Activated CD4-positive, alpha-beta T cell treated with anti-CD3 and anti-CD28 coated beads, Interleukin-2, amount 10 ng/mL, durations not matched to agents 7 days and 5 days (primary cell): ENCODE measurements around the gene AKR1B15. TPM values are rescaled to one million over a fixed set of nuclear protein-coding genes. Genes with fewer than 3 reads are reported as not detected.
"Not testable (repeated sequence)": the region's sequence is repeated elsewhere in the genome, so short reads cannot be mapped to it uniquely, and the experiment has no call there.

ENCODE experiments used
- CTCF ChIA-PET: fragments of 350-600 bp; sonication (Branson Sonifier 250); formaldehyde crosslinking; loops from one replicate; lab custom pipeline; 2021; ENCODE audit warnings: antibody characterized with exemption; lab: Charles Lee
- POLR2A ChIA-PET: fragments of 350-600 bp; sonication (Branson Sonifier 250); formaldehyde crosslinking; loops from one replicate; lab custom pipeline; 2021; ENCODE audit warnings: antibody characterized with exemption; lab: Charles Lee
- DNase-seq: peaks from one replicate; pipeline ENCODE4 v3.0.0-alpha.2; 2020
- H3K27ac Mint-ChIP-seq: one replicate; pipeline ENCODE4 v1.8.0; 2021; ENCODE audit warnings: mild to moderate bottlenecking, moderate library complexity, mixed read lengths
- H3K27me3 Mint-ChIP-seq: one replicate; pipeline ENCODE4 v1.8.0; 2021; ENCODE audit warnings: mixed read lengths
- H3K36me3 Mint-ChIP-seq: one replicate; pipeline ENCODE4 v1.8.0; 2021; ENCODE audit warnings: low read depth, mixed read lengths
- H3K4me1 Mint-ChIP-seq: one replicate; pipeline ENCODE4 v1.8.0; 2021; ENCODE audit warnings: mixed read lengths
- H3K4me3 Mint-ChIP-seq: one replicate; pipeline ENCODE4 v1.8.0; 2021; ENCODE audit warnings: mild to moderate bottlenecking, moderate library complexity, mixed read lengths
- H3K9me3 Mint-ChIP-seq: one replicate; pipeline ENCODE4 v1.8.0; 2021; ENCODE audit warnings: mixed read lengths
- total RNA-seq, 2 experiments: library from RNA; stranded (reverse); gene quantifications; one replicate each; pipeline ENCODE4 v1.2.3, GENCODE V29; 2021

AKR1B15 gene
- total RNA-seq, 2 experiments from 2014 or later: not detected

DNA sequence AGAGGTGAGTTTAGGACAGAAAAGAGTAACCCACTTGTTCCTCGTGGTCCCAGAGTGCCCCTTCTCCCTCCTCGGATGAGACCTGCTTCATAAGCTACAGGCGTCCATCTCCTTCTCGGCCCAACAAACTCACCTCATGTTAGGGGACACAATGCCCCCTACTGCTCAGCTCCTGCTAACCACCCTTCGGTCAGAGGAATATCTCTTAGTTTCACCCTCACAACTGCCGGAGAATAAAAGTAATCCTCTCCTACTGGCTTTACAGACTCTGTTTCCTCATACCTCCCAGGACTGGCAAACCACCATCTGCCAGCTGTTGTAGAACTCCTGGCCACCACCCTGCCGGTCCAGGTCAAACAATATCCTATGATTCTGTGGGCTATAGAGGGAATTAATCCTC, 3.2 kb downstream of the AKR1B15 start:
- Mint-ChIP-seq H3K4me3 (no peak overlapping the region), H3K27me3 (no peaks in the 10 kb centered on the region), H3K9me3 (no peaks in the 10 kb centered on the region)

DNA sequence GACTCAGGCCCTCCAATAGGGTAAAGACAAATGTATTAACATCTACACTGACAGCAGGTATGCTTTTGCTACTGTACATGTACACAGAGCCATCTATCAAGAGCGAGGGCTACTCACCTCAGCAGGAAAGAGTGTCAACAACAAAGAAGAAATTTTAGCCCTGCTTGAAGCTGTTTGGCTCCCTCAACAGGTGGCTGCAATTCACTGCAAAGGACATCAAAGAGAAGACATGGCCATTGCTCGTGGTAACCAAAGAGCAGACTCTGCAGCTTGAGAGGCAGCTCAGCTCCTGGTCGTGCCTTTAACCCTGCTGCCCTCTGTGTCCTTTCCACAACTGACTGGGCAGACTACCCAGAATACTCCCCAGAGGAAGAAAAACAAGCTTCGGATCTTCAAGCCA, 5.1 kb downstream of the AKR1B15 start:
- no peak for DNase-seq
- H3K27me3 Mint-ChIP-seq: no peaks in the 10 kb centered on the region
- H3K27ac Mint-ChIP-seq: no peak overlapping the region
- ChIA-PET POLR2A (no interaction called here), CTCF (interaction anchor here (0.9 kb wide), 1 partner anchor 124 kb away, joined by 3 read pairs; no protein-coding TSS in a partner anchor)
- H3K36me3 Mint-ChIP-seq: no peaks in the 10 kb centered on the region
- H3K9me3 Mint-ChIP-seq: no peaks in the 10 kb centered on the region
- no peaks in the 10 kb centered on the region for H3K4me1 Mint-ChIP-seq
- H3K4me3 Mint-ChIP-seq: no peak overlapping the region

More for the DNA sequence above, 3.2 kb downstream of the AKR1B15 start:
- H3K4me1 Mint-ChIP-seq: peaks cover 6% of the 10 kb centered on the region
- no peak for DNase-seq
- ChIA-PET POLR2A (no interaction called here), CTCF (interaction anchor here (0.6 kb wide), 1 partner anchor 1012 kb away, joined by 3 read pairs; no protein-coding TSS in a partner anchor)
- no peaks in the 10 kb centered on the region for H3K36me3 Mint-ChIP-seq
- no peak overlapping the region for H3K27ac Mint-ChIP-seq

DNA sequence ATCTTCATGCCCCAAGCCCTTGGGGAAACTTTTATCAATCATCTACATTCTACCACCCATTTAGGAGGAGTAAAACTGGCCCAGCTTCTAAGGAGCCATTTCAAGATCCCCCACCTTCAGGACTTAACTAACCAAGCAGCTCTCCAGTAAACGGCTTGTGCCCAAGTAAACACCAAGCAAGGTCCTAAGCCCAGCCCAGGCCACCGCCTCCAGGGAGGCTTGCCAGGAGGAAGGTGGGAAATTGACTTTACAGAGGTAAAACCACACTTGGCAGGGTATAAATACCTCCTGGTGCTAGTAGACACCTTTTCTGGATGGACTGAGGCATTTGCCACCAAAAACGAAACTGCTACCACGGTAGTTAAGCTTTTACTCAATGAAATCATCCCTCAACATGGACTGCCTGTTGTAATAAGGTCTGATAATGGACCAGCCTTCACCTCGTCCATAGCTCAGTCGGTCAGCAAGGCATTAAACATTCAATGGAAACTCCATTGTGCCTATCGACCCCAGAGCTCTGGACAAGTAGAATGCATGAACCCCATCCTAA, 5.6 kb downstream of the AKR1B15 start:
- Mint-ChIP-seq H3K9me3 (no peaks in the 10 kb centered on the region), H3K4me1 (no peaks in the 10 kb centered on the region), H3K27me3 (no peaks in the 10 kb centered on the region), H3K27ac (no peak overlapping the region), H3K4me3 (no peak overlapping the region), H3K36me3 (no peaks in the 10 kb centered on the region)
- POLR2A ChIA-PET: no interaction called here
- DNase-seq: no peak
- CTCF ChIA-PET: interaction anchor here (0.9 kb wide), 1 partner anchor 124 kb away, joined by 3 read pairs; no protein-coding TSS in a partner anchor

DNA sequence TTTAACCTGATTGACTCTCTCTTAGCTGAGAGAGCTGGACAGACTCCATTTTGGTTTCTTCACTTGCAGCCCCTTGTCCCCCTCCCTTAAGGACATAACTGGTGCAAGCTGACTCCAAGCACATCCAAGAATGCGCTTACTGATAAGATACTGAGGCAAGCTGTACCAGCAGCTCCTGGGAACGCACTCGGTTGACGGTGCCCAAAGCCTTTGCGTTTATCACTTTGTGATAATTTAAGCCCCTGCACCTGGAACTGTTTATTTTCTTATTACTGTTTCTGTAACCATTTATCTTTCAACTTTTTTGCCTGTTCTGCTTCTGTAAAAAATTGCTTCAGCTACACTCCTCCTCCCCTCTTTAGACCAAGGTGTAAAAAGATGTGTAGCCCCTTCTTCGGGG, 8.5 kb downstream of the AKR1B15 start:
- no peak overlapping the region for H3K27ac Mint-ChIP-seq
- H3K4me3 Mint-ChIP-seq: no peak overlapping the region
- peaks cover 2% of the 10 kb centered on the region for H3K9me3 Mint-ChIP-seq
- no peaks in the 10 kb centered on the region for H3K27me3 Mint-ChIP-seq
- peaks cover 6% of the 10 kb centered on the region for H3K4me1 Mint-ChIP-seq
- no peaks in the 10 kb centered on the region for H3K36me3 Mint-ChIP-seq
- DNase-seq: no peak
- ChIA-PET POLR2A (no interaction called here), CTCF (no interaction called here)

DNA sequence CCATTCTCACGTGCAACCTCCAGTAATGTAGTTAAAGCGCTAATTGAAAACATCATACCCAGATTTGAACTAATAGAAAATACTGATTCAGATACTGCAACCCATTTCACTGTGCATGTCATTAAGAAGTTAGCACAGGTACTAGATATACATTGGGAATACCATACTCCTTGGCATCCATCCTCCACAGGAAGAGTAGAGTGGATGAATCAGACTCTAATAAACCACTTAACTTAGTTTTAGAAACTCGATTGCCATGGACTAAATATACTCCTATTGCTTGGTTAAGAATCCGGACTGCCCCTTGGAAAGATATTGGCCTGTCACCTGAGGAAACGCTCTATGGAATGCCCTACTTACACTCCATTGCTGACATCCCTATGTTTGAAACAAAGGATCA, 9.5 kb downstream of the AKR1B15 start:
- ChIA-PET POLR2A (no interaction called here), CTCF (interaction anchor here (1.5 kb wide), 1 partner anchor 10 kb away, joined by 4 read pairs; the partner anchor contains the start of gene AKR1B15)
- peaks cover 3% of the 10 kb centered on the region for H3K9me3 Mint-ChIP-seq
- H3K36me3 Mint-ChIP-seq: peaks cover 2% of the 10 kb centered on the region
- peaks cover 6% of the 10 kb centered on the region for H3K4me1 Mint-ChIP-seq
- no peak for DNase-seq
- H3K27ac Mint-ChIP-seq: no peak overlapping the region
- no peaks in the 10 kb centered on the region for H3K27me3 Mint-ChIP-seq
- H3K4me3 Mint-ChIP-seq: no peak overlapping the region

DNA sequence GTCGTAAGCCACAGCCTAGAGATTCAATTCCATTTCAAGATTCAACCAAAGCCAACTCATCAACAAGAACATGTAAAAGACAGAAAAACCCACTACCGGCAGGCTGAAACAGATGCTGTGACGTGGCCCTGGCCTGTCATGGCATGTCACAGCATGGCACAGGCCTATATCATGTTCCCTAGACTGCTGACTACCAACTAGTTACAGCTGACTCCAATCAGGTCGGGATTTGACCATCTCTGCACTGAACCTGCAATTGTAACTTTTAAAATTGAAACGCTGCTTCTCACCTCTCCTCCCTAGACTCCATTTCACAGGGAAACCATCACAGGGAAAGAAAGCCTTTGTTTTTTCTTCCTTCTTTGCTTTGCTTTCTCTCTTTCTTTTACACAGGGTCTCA, 12.7 kb downstream of the AKR1B15 start:
- not testable (repeated sequence) for H3K27me3 Mint-ChIP-seq, H3K4me3 Mint-ChIP-seq, H3K4me1 Mint-ChIP-seq, DNase-seq, H3K9me3 Mint-ChIP-seq, H3K36me3 Mint-ChIP-seq
- CTCF ChIA-PET: interaction anchor here (1.2 kb wide), 1 partner anchor 12 kb away, joined by 4 read pairs; no protein-coding TSS in a partner anchor
- POLR2A ChIA-PET: interaction anchor here (0.6 kb wide), 1 partner anchor 12 kb away, joined by 3 read pairs; no protein-coding TSS in a partner anchor
- peak overlapping the region; percentile 76 for H3K27ac Mint-ChIP-seq

DNA sequence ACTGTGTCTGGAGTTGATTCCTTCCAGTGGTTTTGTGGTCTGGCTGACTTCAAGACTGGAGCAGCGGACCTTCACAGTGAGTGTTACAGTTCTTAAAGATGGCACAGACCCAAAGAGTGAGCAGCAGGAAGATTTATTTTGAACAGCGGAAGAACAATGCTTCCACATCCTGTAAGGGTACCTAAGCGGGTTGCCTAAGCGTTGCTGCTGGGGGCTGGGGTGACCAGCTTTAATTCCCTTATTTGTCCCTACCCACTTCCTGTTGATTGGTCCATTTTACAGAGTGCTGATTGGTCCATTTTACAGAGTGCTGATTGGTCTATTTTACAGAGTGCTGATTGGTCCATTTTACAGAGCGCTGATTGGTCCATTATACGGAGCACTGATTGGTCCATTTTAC, 13.2 kb downstream of the AKR1B15 start:
- H3K4me1 Mint-ChIP-seq: peaks cover 6% of the 10 kb centered on the region
- ChIA-PET CTCF (interaction anchor here (1.2 kb wide), 1 partner anchor 12 kb away, joined by 4 read pairs; no protein-coding TSS in a partner anchor), POLR2A (interaction anchor here (0.6 kb wide), 1 partner anchor 12 kb away, joined by 3 read pairs; no protein-coding TSS in a partner anchor)
- H3K27me3 Mint-ChIP-seq: no peaks in the 10 kb centered on the region
- peaks cover 3% of the 10 kb centered on the region for H3K9me3 Mint-ChIP-seq
- no peak overlapping the region for H3K4me3 Mint-ChIP-seq
- peaks cover 2% of the 10 kb centered on the region for H3K36me3 Mint-ChIP-seq
- DNase-seq: peak; percentile 23
- peak overlapping the region; percentile 76 for H3K27ac Mint-ChIP-seq

DNA sequence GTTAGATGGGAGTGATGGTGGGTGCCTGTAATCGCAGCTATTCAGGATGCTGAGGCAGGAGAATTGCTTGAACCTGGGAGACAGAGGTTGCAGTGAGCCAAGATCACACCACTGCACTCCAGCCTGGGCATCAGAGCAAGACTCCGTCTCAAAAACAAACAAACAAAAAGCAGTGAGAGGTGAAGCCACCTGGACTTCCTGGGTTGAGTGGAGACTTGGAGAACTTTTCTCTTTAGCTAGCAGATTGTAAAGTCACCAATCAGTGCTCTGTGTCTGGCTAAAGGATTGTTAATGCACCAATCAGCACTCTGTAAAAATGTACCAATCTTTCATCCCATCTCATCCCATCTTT, 14.5 kb downstream of the AKR1B15 start:
- CTCF ChIA-PET, H3K4me3 Mint-ChIP-seq, DNase-seq: not testable (repeated sequence)

DNA sequence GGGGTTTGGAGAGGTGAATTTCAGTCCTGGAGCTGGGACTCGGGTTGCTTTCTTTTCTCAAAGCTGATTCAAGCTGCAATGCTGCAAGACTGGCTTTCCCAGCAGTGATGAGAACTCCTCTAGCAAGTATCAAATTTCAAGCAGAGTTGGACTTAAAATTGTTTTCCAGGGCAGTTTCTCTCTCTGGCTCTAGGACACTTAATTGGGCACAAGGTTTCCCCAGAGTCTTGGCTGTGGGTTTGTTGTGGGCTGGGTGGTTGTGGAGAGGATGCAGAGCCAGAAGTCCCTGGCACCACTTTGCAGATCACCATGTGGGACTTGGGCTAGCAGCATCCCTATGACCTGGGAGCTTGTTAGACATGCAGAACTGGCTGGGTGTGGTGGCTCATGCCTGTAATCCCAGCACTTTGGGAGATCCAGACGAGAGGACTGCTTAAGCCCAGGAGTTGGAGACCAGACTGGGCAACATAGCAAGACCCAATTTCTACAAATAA, 16.8 kb downstream of the AKR1B15 start:
- peaks cover 2% of the 10 kb centered on the region for H3K36me3 Mint-ChIP-seq
- H3K27me3 Mint-ChIP-seq: no peaks in the 10 kb centered on the region
- H3K4me3 Mint-ChIP-seq: no peak overlapping the region
- CTCF ChIA-PET: interaction anchor here (1.5 kb wide), 1 partner anchor 17 kb away, joined by 3 read pairs; the partner anchor contains the start of gene AKR1B15
- no peak overlapping the region for H3K27ac Mint-ChIP-seq
- DNase-seq: no peak
- H3K9me3 Mint-ChIP-seq: peaks cover 5% of the 10 kb centered on the region
- peaks cover 6% of the 10 kb centered on the region for H3K4me1 Mint-ChIP-seq
- POLR2A ChIA-PET: no interaction called here

More for the DNA sequence above, 14.5 kb downstream of the AKR1B15 start:
- H3K36me3 Mint-ChIP-seq, H3K4me1 Mint-ChIP-seq, H3K27me3 Mint-ChIP-seq, H3K9me3 Mint-ChIP-seq, POLR2A ChIA-PET, H3K27ac Mint-ChIP-seq: not testable (repeated sequence)

DNA sequence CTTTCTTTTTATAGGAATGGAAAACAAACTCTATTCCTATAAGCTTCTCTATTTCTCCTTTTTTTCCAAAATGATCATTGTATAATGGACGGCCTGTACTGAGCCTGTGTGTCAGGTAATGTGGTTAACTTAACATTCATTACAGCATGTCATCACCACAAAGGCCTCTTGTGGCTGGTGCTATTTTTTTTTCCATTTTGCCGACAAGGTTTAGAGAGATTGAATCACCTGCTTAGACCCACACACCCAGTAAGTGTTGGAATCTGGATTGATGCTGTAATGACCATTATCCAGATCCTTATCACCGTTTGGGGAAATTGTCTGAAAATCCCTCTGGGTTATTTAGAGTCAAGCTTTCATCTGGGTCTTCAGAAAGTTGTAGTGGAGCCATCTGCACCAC, 18.5 kb downstream of the AKR1B15 start:
- no peak overlapping the region for H3K4me3 Mint-ChIP-seq
- peaks cover 2% of the 10 kb centered on the region for H3K36me3 Mint-ChIP-seq
- no peak for DNase-seq
- ChIA-PET POLR2A (no interaction called here), CTCF (no interaction called here)
- no peak overlapping the region for H3K27ac Mint-ChIP-seq
- H3K27me3 Mint-ChIP-seq: peaks cover 3% of the 10 kb centered on the region
- H3K4me1 Mint-ChIP-seq: no peaks in the 10 kb centered on the region
- peaks cover 4% of the 10 kb centered on the region for H3K9me3 Mint-ChIP-seq

DNA sequence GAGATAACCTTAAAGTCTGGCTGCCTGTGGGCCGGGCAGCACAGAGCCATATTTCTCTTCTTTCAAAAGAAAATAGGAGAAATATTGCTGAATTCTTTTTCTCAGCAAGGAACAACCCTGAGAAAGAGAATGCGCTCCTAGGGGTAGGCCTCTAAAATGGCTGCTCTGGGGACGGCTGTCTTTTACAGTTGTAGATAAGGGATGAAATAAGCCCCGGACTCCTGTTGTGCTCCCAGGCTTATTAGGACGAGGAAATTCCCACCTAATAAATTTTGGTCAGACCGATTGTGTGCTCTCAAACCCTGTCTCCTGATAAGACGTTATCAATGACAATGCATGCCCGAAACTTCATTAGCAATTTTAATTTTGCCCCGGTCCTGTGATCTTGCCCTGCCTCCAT, 21.1 kb downstream of the AKR1B15 start:
- DNase-seq, H3K27ac Mint-ChIP-seq, POLR2A ChIA-PET, H3K4me3 Mint-ChIP-seq, CTCF ChIA-PET, H3K9me3 Mint-ChIP-seq, H3K4me1 Mint-ChIP-seq, H3K36me3 Mint-ChIP-seq, H3K27me3 Mint-ChIP-seq: not testable (repeated sequence)

DNA sequence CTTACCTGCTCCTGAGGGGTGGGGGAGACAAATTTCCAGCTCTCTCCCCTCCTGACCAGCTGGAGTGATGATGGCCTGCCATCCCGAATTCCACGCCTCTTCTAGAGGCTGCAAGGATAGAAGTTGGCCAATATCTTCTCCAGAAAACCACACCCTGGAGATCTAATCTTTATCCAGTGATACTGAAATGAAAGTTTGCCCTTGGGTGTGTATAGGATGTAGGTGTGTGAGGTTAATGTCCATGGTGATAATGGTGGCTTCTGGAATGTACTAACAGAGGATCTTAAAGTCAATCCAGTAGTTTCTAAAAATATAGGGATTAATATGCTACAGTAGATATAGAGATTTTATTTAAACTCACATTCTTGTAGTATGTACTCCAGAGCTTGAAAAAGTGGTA, 22.2 kb downstream of the AKR1B15 start:
- no peak for DNase-seq
- CTCF ChIA-PET: no interaction called here
- Mint-ChIP-seq H3K4me3 (no peak overlapping the region), H3K27ac (no peak overlapping the region), H3K27me3 (peaks cover 5% of the 10 kb centered on the region), H3K36me3 (no peaks in the 10 kb centered on the region), H3K9me3 (peaks cover 2% of the 10 kb centered on the region), H3K4me1 (no peaks in the 10 kb centered on the region)
- POLR2A ChIA-PET: no interaction called here

DNA sequence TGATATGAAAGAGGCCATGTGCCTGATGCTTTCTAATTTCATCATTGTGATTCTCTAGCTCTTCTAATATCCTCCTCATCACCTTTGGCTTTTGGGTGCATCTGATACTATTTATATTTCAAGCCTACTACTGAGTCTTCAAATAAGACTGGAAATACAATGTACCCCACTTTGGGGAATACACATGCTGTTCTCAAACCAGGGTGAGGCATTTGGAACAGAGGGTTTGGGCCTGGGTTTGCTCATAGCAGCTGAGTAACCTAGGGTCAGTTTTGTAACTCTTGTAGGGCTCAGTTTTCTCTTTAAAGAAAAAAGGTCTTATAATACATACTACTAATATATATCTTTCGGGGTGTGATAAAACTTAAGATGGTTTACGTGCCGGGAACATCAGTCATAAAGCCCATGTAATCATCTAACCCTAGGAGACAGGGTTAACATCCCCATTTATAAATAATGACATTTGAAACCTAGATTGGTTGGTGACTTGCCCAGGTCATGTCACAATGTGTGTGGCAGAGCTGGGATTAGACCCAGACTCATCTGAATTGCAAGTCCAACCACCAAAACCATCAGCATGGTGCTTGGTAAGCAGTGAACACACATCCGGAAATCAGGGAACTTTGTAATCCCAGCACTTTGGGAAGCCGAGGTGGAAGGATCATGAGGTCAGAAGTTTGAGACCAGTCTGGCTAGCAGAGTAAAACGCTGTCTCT, 23.0 kb downstream of the AKR1B15 start:
- H3K9me3 Mint-ChIP-seq: peaks cover 2% of the 10 kb centered on the region
- POLR2A ChIA-PET: no interaction called here
- DNase-seq: no peak
- no peak overlapping the region for H3K27ac Mint-ChIP-seq
- CTCF ChIA-PET: no interaction called here
- no peaks in the 10 kb centered on the region for H3K36me3 Mint-ChIP-seq
- peaks cover 5% of the 10 kb centered on the region for H3K27me3 Mint-ChIP-seq
- H3K4me1 Mint-ChIP-seq: no peaks in the 10 kb centered on the region
- H3K4me3 Mint-ChIP-seq: no peak overlapping the region
